Stomach smooth muscle (tissue), 2 donors: ENCODE measurements around the gene DLGAP3.
"Not testable (repeated sequence)": the region's sequence is repeated elsewhere in the genome, so short reads cannot be mapped to it uniquely, and the experiment has no call there.

Experiments
- H3K27ac ChIP-seq: one replicate; pipeline ENCODE4 v1.7.0; 2013; ENCODE audit warnings: mild to moderate bottlenecking, low read length, inconsistent platforms
- H3K27me3 ChIP-seq, 2 donors: one replicate each; pipeline ENCODE4 v1.7.0; 2013; ENCODE audit warnings: low read length in 2 of 2; ENCODE audit not compliant: insufficient read depth in 2 of 2, control insufficient read depth in 1 of 2
- H3K36me3 ChIP-seq, 2 donors: one replicate each; pipeline ENCODE4 v1.7.0; 2013; ENCODE audit warnings: low read length in 2 of 2; ENCODE audit not compliant: control insufficient read depth in 2 of 2, insufficient read depth in 2 of 2
- H3K4me1 ChIP-seq: one replicate; pipeline ENCODE4 v1.7.0; 2013; ENCODE audit warnings: low read length; ENCODE audit not compliant: control insufficient read depth, insufficient read depth
- H3K4me3 ChIP-seq, 2 donors: one replicate each; pipeline ENCODE4 v1.7.0; 2013; ENCODE audit warnings: low read length in 2 of 2
- H3K9ac ChIP-seq, 2 donors: one replicate each; pipeline ENCODE4 v1.7.0; 2013; ENCODE audit warnings: low read length in 2 of 2, mild to moderate bottlenecking in 1 of 2
- H3K9me3 ChIP-seq, 2 donors: one replicate each; pipeline ENCODE4 v1.7.0; 2013; ENCODE audit warnings: low read length in 2 of 2; ENCODE audit not compliant: control insufficient read depth in 2 of 2
- donor health status: healthy.
- donor health status: Pancreatic carcinoma.

Gene DLGAP3

GRCh38 chr1:34839526-34840305 lies 89.7 kb downstream of the DLGAP3 start:
- Histone ChIP-seq H3K27ac (no peak overlapping the region), H3K36me3 (peaks cover 0 to 3% of the 10 kb centered on the region in 2 donors), H3K4me3 (no peak overlapping the region), H3K27me3 (no peaks in the 10 kb centered on the region), H3K9ac (no peak overlapping the region), H3K9me3 (no peaks in the 10 kb centered on the region), H3K4me1 (no peaks in the 10 kb centered on the region)

- no peaks in the 10 kb centered on the region for H3K27me3 ChIP-seq
- H3K9me3 ChIP-seq: no peaks in the 10 kb centered on the region
- H3K9ac ChIP-seq: no peak overlapping the region
- H3K36me3 ChIP-seq: peaks cover 0 to 2% of the 10 kb centered on the region in 2 donors
- no peak overlapping the region for H3K4me3 ChIP-seq
- peaks cover 7% of the 10 kb centered on the region for H3K4me1 ChIP-seq
- H3K27ac ChIP-seq: no peak overlapping the region
These were observed 95.7 kb downstream of the DLGAP3 start for GRCh38 chr1:34833711-34834110.

- Histone ChIP-seq H3K27ac (no peak overlapping the region), H3K4me3 (no peak overlapping the region), H3K4me1 (peaks cover 7% of the 10 kb centered on the region), H3K9ac (no peak overlapping the region), H3K27me3 (no peaks in the 10 kb centered on the region), H3K9me3 (no peaks in the 10 kb centered on the region), H3K36me3 (peaks cover 0 to 2% of the 10 kb centered on the region in 2 donors)
These were observed 97.7 kb downstream of the DLGAP3 start for GRCh38 chr1:34831721-34832246.

- Histone ChIP-seq H3K9ac (no peak overlapping the region), H3K4me1 (peaks cover 7% of the 10 kb centered on the region), H3K4me3 (no peak overlapping the region), H3K36me3 (peaks cover 0 to 2% of the 10 kb centered on the region in 2 donors), H3K9me3 (no peaks in the 10 kb centered on the region), H3K27me3 (no peaks in the 10 kb centered on the region), H3K27ac (no peak overlapping the region)
These were observed 100.2 kb downstream of the DLGAP3 start for GRCh38 chr1:34829250-34829649.

GRCh38 chr1:34828611-34829010 lies 100.8 kb downstream of the DLGAP3 start:
- Histone ChIP-seq H3K27ac (no peak overlapping the region), H3K9me3 (peaks cover 0 to 4% of the 10 kb centered on the region in 2 donors), H3K9ac (no peak overlapping the region), H3K27me3 (no peaks in the 10 kb centered on the region), H3K4me1 (peaks cover 7% of the 10 kb centered on the region), H3K36me3 (peaks cover 0 to 2% of the 10 kb centered on the region in 2 donors), H3K4me3 (no peak overlapping the region)

- peaks cover 7% of the 10 kb centered on the region for H3K4me1 ChIP-seq
- no peak overlapping the region for H3K4me3 ChIP-seq
- no peak overlapping the region for H3K9ac ChIP-seq
- H3K27me3 ChIP-seq: no peaks in the 10 kb centered on the region
- H3K36me3 ChIP-seq: peaks cover 0 to 2% of the 10 kb centered on the region in 2 donors
- H3K27ac ChIP-seq: no peak overlapping the region
- H3K9me3 ChIP-seq: peaks cover 0 to 5% of the 10 kb centered on the region in 2 donors
These were observed 102.0 kb downstream of the DLGAP3 start for GRCh38 chr1:34827341-34827941.

GRCh38 chr1:34825455-34826091 lies 103.9 kb downstream of the DLGAP3 start:
- H3K27me3 ChIP-seq: no peaks in the 10 kb centered on the region
- H3K36me3 ChIP-seq: no peaks in the 10 kb centered on the region
- H3K4me1 ChIP-seq: peaks cover 2% of the 10 kb centered on the region
- no peak overlapping the region for H3K9ac ChIP-seq
- H3K9me3 ChIP-seq: peaks cover 0 to 5% of the 10 kb centered on the region in 2 donors
- H3K27ac ChIP-seq: no peak overlapping the region
- H3K4me3 ChIP-seq: no peak overlapping the region

GRCh38 chr1:34824817-34825454 lies 104.5 kb downstream of the DLGAP3 start:
- H3K4me1 ChIP-seq: peaks cover 2% of the 10 kb centered on the region
- no peak overlapping the region for H3K9ac ChIP-seq
- H3K27ac ChIP-seq: no peak overlapping the region
- H3K9me3 ChIP-seq: peaks cover 0 to 5% of the 10 kb centered on the region in 2 donors
- H3K4me3 ChIP-seq: no peak overlapping the region
- no peaks in the 10 kb centered on the region for H3K27me3 ChIP-seq
- H3K36me3 ChIP-seq: no peaks in the 10 kb centered on the region

GRCh38 chr1:34822202-34822601 lies 107.2 kb downstream of the DLGAP3 start:
- Histone ChIP-seq H3K9me3 (peaks cover 0 to 5% of the 10 kb centered on the region in 2 donors), H3K27me3 (no peaks in the 10 kb centered on the region), H3K27ac (no peak overlapping the region), H3K4me3 (no peak overlapping the region), H3K36me3 (no peaks in the 10 kb centered on the region), H3K4me1 (no peaks in the 10 kb centered on the region), H3K9ac (no peak overlapping the region)

- not testable (repeated sequence) for H3K27ac ChIP-seq, H3K4me1 ChIP-seq, H3K27me3 ChIP-seq
These were observed 110.6 kb downstream of the DLGAP3 start for GRCh38 chr1:34818862-34819261.

More at GRCh38 chr1:34818862-34819261, 110.6 kb downstream of the DLGAP3 start:
- not testable (repeated sequence) for H3K9me3 ChIP-seq, H3K9ac ChIP-seq, H3K4me3 ChIP-seq, H3K36me3 ChIP-seq
